Smooth muscle cell (in vitro differentiated cells): ENCODE data around the gene IRX4. TPM values are rescaled to one million over a fixed set of nuclear protein-coding genes. Genes with fewer than 3 reads are reported as not detected.

Source experiments
- DNase-seq: peaks from one replicate; lab custom pipeline; 2025; ENCODE audit not compliant: unreplicated experiment; lab: John Stamatoyannopoulos, UW
- H2AFZ ChIP-seq: fragments of 200-600 bp; sonication (generic); 2 replicates; pipeline ENCODE4 v1.6.0; 2016; ENCODE audit warnings: antibody characterized with exemption, low read depth, mild to moderate bottlenecking
- H3F3A ChIP-seq: fragments of 200-600 bp; sonication (generic); 2 replicates; pipeline ENCODE4 v1.6.0; 2017; ENCODE audit warnings: antibody characterized with exemption, low read depth
- H3K27ac ChIP-seq: fragments of 200-600 bp; sonication (generic); 2 replicates; pipeline ENCODE4 v1.5.1; 2016; ENCODE audit warnings: low read depth, mild to moderate bottlenecking
- H3K27me3 ChIP-seq: fragments of 200-600 bp; sonication (generic); 2 replicates; pipeline ENCODE4 v1.6.1; 2016; ENCODE audit warnings: low read depth, mild to moderate bottlenecking
- H3K36me3 ChIP-seq: fragments of 200-600 bp; sonication (generic); 2 replicates; pipeline ENCODE4 v1.5.1; 2016; ENCODE audit warnings: low read depth
- H3K4me1 ChIP-seq: fragments of 200-600 bp; sonication (generic); 2 replicates; pipeline ENCODE4 v1.5.1; 2016; ENCODE audit warnings: low read depth
- H3K4me2 ChIP-seq: fragments of 200-600 bp; sonication (generic); 2 replicates; pipeline ENCODE4 v1.6.0; 2016; ENCODE audit warnings: mild to moderate bottlenecking
- H3K4me3 ChIP-seq: fragments of 200-600 bp; sonication (generic); 2 replicates; pipeline ENCODE4 v1.5.1; 2016; ENCODE audit warnings: mild to moderate bottlenecking
- H3K79me2 ChIP-seq: fragments of 200-600 bp; sonication (generic); 2 replicates; pipeline ENCODE4 v1.6.0; 2016; ENCODE audit warnings: low read depth, mild to moderate bottlenecking
- H3K9ac ChIP-seq: fragments of 200-600 bp; sonication (generic); 2 replicates; pipeline ENCODE4 v1.6.0; 2016; ENCODE audit warnings: low read depth
- H3K9me3 ChIP-seq: fragments of 200-600 bp; sonication (generic); replicated peaks from 2 replicates; pipeline ENCODE4 v1.5.1; 2016; ENCODE audit warnings: low read depth
- H4K20me1 ChIP-seq: fragments of 200-600 bp; sonication (generic); 2 replicates; pipeline ENCODE4 v1.6.0; 2016; ENCODE audit warnings: low read depth
- WGBS: methylation state at CpG from one replicate; pipeline ENCODE4 v1.1.7; 2016; ENCODE audit warnings: low lambda C conversion rate; 5-methylcytosine and 5-hydroxymethylcytosine counted together
- polyA plus RNA-seq: library from polyadenylated mRNA; unstranded; fragments of >200 nt; fragmentation: Nextera tagmentation; extraction: Ambion mirVana; gene quantifications from 2 replicates; pipeline ENCODE4 v1.2.1, GENCODE V29; 2016
- total RNA-seq: library from RNA; depleted of rRNA; stranded (reverse); fragments of >200 nt; gene quantifications from 2 replicates; pipeline ENCODE4 v1.2.3, GENCODE V29; 2014
- TF ChIP-seq, protein P1 (sequence below): fragments of 200-600 bp; sonication (generic); IDR thresholded peaks from 2 replicates; pipeline ENCODE4 v1.5.1; 2017; ENCODE audit warnings: borderline replicate concordance, mild to moderate bottlenecking, antibody characterized with exemption; ENCODE audit not compliant: insufficient read depth, poor library complexity, severe bottlenecking

Gene IRX4
- total and polyA plus RNA-seq, 2 experiments from 2014 or later, result 0.18 to 0.40 TPM

DNA sequence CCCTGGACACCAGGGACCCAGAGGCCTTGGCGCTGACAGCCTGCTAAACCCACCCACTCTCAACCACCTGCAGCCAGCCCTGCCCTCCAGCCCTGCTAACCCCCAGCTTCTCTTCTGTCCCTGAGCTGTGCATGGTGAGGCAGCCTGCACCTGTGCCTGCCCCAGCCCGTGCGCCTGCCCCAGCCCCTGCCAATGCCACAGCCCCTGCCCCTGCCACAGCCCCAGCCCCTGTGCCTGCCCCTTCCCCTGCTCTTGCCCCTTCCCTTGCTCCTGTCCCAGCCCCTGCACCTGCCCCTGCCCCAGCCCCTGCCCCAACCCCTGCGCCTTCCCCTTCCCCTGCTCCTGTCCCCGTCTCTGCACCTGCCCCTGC is 43.3 kb upstream of the IRX4 start:
- TF ChIP-seq, protein P1, sequence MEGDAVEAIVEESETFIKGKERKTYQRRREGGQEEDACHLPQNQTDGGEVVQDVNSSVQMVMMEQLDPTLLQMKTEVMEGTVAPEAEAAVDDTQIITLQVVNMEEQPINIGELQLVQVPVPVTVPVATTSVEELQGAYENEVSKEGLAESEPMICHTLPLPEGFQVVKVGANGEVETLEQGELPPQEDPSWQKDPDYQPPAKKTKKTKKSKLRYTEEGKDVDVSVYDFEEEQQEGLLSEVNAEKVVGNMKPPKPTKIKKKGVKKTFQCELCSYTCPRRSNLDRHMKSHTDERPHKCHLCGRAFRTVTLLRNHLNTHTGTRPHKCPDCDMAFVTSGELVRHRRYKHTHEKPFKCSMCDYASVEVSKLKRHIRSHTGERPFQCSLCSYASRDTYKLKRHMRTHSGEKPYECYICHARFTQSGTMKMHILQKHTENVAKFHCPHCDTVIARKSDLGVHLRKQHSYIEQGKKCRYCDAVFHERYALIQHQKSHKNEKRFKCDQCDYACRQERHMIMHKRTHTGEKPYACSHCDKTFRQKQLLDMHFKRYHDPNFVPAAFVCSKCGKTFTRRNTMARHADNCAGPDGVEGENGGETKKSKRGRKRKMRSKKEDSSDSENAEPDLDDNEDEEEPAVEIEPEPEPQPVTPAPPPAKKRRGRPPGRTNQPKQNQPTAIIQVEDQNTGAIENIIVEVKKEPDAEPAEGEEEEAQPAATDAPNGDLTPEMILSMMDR, result no peak
- 86% methylated on average over 1 of the region's 5 CpGs for WGBS
- Histone ChIP-seq H2AFZ (no peak overlapping the region), H3K9ac (no peak overlapping the region), H3K27me3 (peaks cover 40% of the 10 kb centered on the region), H3K27ac (no peak overlapping the region), H3K9me3 (no peaks in the 10 kb centered on the region), H4K20me1 (no peaks in the 10 kb centered on the region), H3K4me3 (no peak overlapping the region), H3F3A (no peaks in the 10 kb centered on the region), H3K36me3 (no peaks in the 10 kb centered on the region), H3K79me2 (no peaks in the 10 kb centered on the region), H3K4me1 (no peaks in the 10 kb centered on the region), H3K4me2 (no peak overlapping the region)
- DNase-seq, result no peak

DNA sequence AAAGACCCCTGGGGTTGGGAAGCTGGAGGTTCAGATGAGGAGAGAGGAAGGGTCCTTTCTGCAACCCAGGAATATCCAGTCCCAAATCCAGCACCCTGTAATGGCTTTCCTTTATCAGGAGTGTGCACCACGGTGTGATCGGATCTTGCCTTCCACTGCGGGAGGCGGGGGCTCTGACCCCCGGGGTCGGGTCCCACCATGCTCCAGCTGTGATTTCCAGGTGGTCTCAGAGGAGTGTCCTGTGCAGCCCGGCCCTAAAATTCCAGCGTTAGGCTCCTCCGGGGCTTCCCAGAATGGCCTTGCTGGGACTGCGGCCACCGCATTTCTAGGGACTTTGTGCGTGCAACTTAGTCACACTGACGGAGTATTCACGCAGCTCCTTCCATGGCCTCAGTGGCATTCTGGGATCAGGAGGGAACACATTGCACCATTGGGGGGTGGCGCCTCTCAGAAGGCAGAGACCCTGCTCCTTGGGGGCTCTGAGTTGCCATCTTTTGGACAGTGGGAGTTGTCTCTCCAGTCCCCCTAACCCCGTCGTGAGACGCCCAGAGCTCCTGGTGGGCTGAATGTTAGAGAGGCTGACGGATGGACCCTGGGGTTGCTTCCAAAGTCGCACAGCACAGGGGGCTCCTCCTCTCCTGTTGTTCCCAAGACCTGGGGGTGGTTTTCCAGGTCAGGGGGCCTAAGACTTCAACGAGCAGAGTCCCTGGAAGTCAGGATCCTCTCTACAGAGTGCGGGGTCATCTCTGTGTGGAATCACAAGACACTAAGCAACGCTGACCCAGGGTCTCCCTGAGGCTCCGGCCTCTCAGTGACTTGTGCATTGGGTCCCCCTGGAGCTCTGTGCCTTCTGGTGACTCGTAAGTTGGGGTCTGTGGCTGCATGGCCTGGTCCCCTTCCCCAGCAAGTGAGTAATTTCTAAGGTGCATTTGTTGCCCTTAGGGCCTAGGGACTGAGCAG is 42.7 kb upstream of the IRX4 start:
- H4K20me1 ChIP-seq, result no peaks in the 10 kb centered on the region
- no peak overlapping the region for H3K27ac ChIP-seq
- no peaks in the 10 kb centered on the region for H3K79me2 ChIP-seq
- no peak overlapping the region for H3K4me3 ChIP-seq
- 87% methylated on average over 25 of the region's 25 CpGs for WGBS
- H3K9ac ChIP-seq, result no peak overlapping the region
- no peaks in the 10 kb centered on the region for H3K36me3 ChIP-seq
- peaks cover 40% of the 10 kb centered on the region for H3K27me3 ChIP-seq
- TF ChIP-seq, protein P1, result no peak
- H3F3A ChIP-seq, result no peaks in the 10 kb centered on the region
- no peaks in the 10 kb centered on the region for H3K9me3 ChIP-seq
- H3K4me2 ChIP-seq, result no peak overlapping the region
- H3K4me1 ChIP-seq, result no peaks in the 10 kb centered on the region
- H2AFZ ChIP-seq, result no peak overlapping the region
- no peak for DNase-seq

DNA sequence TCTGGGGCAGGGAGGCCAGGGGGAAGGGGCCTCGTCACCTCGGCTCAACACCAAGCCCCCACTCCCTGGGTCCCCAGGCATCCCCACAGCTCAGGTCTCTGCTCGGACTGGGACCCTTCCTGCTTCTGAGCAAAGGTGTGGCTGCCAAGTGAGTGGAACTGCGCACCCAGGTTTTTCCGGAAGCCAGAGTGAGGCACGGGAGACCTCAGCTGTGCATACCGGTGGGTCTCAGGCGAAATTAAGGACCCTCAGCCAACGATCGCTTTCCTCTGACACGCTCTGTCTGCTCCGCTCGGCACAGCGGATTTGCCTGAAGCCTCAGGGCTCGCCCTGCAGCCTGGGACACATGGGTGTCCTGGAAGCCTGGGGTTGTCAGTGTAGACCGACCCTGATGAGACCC is 41.0 kb upstream of the IRX4 start:
- Histone ChIP-seq H3K4me2 (no peak overlapping the region), H3F3A (no peaks in the 10 kb centered on the region), H3K4me1 (no peaks in the 10 kb centered on the region), H2AFZ (no peak overlapping the region), H3K27me3 (peaks cover 35% of the 10 kb centered on the region), H3K9me3 (no peaks in the 10 kb centered on the region), H4K20me1 (no peaks in the 10 kb centered on the region), H3K79me2 (no peaks in the 10 kb centered on the region), H3K4me3 (no peak overlapping the region), H3K27ac (no peak overlapping the region), H3K36me3 (no peaks in the 10 kb centered on the region), H3K9ac (no peak overlapping the region)
- 77% methylated on average over 16 of the region's 16 CpGs for WGBS
- TF ChIP-seq, protein P1, result no peak
- DNase-seq, result no peak
